HG03558 (cell line): ENCODE measurements around the gene TRIM17.
"Not testable (repeated sequence)": the region's sequence is repeated elsewhere in the genome, so short reads cannot be mapped to it uniquely, and the experiment has no call there.

Experiments
- ATAC-seq: cut with Tn5 transposase; IDR thresholded peaks from one replicate; pipeline ENCODE4 v1.9.1; 2021; ENCODE audit warnings: moderate number of reproducible peaks; ENCODE audit not compliant: unreplicated experiment; ENCODE audit errors: extremely low read depth

TRIM17 gene

DNA sequence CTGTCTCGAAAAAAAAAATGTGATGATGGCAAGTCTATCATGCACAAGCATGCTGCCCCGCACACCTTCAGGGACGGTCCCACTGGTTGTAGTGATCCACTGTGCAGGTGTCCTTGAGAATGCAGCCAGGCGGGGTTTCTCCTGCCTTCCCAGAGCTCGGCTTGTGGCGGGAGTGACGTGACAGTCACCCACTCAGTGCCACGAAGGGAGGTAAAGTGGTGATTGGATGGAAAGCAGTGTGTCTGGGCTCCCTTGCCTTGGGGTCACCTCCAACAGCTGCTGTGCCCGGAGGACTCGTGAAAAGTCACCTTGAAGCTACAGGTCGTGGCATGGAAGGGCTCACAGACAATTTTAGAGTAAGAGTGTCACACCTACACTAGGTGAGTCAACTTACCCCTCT, 33.5 kb upstream of the TRIM17 start:
- no peak for ATAC-seq

DNA sequence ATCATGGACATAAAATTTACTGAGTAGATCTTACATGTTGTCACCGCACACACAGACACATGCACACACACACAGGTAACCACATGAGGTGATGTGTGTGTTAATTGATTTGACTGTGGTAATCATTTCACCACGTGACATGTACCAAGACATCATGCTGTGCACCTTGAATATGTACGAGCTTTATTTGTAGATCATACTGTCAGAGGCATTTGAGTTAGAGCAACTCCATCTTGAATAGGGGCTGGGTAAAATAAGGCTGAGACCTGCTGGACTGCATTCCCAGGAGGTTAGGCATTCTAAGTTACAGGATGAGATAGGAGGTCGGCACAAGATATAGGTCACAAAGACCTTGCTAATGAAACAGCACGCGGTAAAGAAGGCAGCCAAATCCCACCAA, 31.7 kb upstream of the TRIM17 start:
- no peak for ATAC-seq

- no peak for ATAC-seq
Measured at GRCh38 chr1:228446852-228447251, 30.2 kb upstream of the TRIM17 start.

DNA sequence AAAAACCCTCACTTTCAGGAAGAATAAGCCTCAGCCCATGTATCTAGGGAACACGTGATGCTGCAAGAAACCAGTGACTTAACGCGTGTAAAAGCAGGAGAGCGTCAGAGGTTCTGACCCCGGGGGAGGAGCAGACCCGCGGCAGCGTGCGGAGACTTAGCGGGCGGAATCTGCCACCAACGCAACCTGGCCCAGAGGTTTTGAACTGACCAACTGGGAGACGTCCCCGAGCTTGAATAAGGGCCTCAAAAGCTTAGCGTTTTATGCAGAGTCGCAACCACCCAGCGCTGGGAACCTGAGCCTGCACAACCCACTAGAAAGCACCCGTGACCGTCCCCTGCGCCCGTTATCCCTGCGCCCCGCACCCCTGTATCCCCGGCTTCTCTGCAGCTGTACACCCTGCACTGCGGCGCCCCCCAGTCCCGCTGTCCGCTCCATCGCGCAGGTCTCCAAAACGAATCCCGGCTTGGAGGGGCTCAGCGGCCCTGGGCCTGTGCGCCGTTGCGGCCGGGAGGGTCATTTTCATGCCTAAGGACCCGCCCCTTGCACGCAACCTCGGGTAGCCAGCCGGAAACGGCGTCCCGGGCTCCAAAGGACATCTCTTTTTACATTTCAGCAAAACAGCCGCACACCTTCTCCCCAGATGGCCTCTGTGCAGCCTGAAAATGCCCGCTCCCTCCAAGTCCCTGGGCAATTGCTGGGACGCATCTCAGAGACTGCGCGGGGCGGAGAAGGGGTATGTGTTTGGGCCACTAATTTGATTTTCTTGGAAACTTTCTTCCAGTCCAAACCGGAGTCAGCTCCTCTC, 29.4 kb upstream of the TRIM17 start:
- ATAC-seq, result peak; percentile 59

DNA sequence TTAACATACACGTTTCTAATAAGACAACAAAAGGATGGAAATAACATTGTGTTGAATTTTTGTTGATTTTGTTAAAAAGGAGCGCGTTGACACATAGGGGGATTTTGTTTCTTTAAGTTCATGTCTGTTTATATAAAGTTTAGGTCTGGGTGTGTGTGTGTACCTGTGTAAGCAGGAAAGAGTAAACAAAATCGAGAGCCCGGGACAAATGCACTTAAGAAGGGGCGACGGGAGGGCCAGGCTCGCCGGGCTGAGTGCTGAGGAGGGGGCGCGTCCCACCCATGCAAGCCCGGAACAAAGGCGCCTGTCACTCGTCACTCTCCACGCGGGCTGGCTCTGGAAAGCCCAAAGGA, 28.8 kb upstream of the TRIM17 start:
- ATAC-seq, result no peak

DNA sequence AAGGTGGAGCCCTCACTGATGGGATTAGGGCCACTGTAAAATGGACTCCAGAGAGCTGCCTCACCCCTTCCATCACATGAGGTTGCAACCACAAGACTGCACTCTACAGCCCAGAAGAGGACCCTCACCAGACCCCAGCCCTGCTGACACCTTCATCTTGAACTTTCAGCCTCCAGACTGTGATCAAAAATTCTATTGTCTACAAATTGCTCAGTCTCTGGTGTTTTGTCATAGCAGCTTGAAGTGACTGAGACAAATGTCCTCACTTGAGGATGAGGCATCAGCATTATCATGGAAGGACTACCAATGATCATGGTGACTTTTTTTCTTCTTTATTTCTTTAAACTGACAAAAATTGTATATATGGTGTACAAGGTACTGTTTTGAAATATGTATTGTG, 26.7 kb upstream of the TRIM17 start:
- ATAC-seq, result no peak

DNA sequence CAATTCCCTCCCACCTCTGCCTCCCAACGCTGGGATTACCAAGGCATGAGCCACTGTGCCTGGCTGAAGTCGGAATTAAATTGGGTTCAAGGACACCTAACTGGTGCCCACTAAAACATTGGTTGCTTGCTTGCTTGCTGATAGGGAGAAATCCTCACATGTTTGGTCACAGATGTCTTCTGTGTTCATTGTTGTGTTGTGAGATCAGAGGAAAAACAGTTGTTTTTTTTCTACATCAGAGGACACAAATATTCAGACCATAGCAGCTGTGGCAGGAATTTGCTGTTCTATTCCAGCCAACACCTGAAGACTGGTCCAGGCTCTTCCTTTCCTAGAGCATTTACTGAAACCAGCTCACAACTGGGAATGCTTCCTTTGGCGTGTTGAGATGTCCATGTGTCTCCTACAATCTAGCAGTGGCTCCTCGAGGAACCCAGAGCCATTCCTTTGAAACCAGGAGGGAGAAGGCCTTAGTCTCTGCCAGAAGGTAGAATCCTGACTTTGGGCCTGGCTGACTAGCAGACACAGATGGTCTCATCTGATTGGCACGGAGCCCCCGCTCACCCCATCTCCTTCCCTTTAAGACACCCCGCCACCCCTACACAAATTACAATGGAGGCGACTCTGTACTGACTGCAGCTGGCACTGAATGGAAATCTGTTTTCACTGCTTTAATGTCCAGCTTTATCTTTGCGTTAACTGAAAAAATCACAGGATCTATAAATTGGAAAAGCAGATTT, 24.3 kb upstream of the TRIM17 start:
- ATAC-seq, result no peak

- ATAC-seq, result no peak
Measured at GRCh38 chr1:228438266-228438665, 21.6 kb upstream of the TRIM17 start.

DNA sequence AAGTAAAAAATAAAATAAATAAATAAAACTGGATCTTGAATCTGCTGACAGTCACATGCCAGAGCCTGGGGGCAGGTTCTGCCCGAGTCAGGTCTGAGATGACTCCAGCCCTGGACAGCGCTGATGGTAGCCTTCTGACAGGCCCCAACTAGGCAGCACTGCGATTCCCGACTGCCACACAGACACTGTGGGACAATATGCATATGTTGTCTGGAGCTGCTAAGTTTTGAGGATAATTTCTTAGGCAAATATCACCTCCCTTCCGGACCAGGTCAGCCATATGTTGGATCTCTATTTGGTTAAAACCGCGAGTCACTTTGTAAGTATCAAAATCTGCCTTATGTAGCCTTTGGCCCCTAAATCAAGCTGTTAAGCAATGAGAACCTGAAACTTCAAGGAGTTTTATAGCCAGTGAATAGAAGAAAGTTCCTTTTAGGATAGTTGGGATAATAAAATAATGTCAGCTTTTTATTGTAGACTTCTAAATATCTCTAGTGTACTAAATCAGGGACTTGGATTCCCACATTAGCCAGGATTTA, 20.8 kb upstream of the TRIM17 start:
- no peak for ATAC-seq

GRCh38 chr1:228434689-228435088, 18.0 kb upstream of the TRIM17 start:
- ATAC-seq, result no peak

GRCh38 chr1:228433337-228434053, 16.8 kb upstream of the TRIM17 start:
- ATAC-seq, result not testable (repeated sequence)

DNA sequence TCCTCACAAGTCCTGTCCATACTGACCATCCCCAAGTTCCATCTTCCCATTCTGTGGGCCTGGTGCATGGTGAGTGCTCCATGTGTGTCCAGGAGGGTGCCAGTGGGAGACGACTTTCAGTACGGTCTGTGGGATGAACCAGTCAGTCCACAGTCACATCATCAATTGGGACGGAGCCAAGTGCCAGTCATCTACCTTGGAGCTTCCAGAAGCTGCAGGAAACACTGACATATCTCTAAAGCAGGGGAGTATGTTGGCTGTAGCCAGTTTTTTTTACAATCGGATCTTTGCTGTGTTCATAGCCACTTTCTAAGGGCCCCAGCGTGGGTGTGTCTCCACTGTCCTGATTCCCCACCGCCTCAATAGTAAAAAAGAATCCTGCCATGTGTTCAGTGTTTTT, 13.6 kb upstream of the TRIM17 start:
- ATAC-seq, result no peak

DNA sequence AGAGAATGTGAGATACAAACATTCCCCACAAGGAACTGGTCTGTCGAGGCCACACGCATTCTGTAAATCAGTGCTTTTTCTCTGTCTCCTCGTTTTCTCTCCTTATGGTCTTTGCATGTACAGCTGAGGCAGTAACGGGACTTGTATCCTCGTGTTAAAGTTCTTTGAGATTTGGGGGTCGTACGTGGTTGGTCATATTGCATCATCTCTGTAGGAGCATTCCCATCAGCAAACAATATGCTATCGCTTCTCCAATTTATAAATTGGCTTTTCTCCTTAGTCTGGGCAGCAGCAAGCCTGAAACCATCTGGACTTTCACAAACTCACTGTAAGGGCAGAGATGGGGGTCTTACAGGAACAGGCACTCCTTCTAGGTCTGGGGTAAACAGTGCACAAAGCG, 13.0 kb upstream of the TRIM17 start:
- ATAC-seq, result no peak

GRCh38 chr1:228429007-228429406, 12.3 kb upstream of the TRIM17 start:
- no peak for ATAC-seq

DNA sequence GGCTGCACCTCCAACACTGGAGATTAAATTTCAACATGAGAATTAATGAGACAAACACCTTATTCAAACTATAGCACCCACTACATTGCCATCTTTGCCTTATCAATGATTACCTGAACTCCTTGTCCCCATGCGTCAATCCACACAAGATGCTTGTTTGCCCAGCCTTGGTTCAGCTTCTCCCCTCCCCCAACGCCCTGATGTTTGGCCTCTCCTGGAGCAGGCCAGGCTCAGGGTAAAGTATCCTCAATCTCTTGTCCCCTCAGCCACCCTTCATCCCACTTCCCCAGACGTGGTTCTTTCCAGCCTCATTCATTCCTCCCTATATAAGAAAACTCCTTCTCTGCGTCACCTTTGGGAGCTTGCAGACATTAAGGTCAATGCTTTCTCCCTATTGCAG, 11.8 kb upstream of the TRIM17 start:
- no peak for ATAC-seq

DNA sequence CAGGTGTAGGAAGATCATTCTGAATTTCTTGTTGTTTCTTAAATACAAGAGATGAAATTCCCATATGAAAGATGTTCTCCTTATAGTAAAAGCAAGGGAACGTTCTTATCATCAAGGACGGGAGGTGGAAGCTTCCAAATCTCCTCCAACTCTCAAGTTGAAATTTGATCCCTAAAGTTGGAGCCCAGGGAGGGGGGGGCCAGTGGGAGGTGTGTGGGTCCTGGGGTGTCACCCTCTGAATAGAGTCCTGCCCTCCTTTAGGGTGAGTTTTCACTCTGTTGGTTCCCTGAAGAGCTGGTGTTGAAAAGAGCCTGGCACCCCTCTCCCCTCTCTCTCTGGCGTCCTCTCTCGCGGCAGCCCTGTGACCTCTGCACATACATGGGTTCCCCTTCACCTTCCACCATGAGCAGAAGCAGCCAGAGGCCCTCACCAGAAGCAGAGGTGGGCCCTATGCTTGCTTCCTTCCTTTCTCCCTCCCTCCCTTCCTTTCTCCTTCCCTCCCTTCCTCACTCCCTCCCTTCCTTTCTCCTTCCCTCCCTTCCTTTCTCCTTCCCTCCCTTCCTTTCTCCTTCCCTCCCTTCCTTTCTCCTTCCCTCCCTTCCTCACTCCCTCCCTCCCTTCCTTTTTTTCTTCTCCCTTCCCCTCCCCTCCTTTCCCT, 10.0 kb upstream of the TRIM17 start:
- ATAC-seq, result no peak

- no peak for ATAC-seq
Measured at GRCh38 chr1:228424685-228425660, 8.3 kb upstream of the TRIM17 start.

DNA sequence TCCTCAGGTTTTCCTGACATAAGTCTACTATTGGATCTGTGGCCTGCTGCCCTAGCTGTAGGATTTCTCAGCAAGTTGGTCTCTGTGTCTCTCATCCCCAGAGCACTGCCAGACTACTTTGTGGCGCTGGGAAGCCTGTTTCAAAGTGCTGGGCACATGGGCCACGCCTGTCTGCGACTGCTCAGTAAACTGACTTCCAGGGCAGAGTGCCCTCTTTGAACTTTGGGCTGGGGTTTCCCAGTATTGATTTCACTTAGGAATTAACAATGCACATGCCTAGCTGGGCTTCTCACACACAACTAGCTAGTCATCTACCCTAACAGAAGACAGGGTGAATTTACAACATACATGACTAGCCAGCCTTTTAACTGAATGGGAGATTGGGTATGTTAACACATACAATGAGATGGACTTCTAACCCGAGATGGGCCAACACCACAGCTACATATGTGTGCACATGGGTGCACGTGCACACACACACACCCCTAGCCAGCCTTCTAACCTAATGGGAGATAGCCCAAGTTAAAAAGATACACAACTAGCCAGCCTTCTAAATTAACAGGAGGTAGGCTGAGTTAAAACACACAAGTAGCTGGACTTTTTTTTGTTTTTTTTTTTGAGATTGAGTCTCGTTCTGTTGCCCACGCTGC, 6.9 kb upstream of the TRIM17 start:
- no peak for ATAC-seq
